Astrocyte (in vitro differentiated cells and primary cell): ENCODE results near the gene GFOD1. TPM values are rescaled to one million over a fixed set of nuclear protein-coding genes. Genes with fewer than 3 reads are reported as not detected.
"Not testable (repeated sequence)": the region's sequence is repeated elsewhere in the genome, so short reads cannot be mapped to it uniquely, and the experiment has no call there.

Experiments used
- DNase-seq: peaks from one replicate; pipeline ENCODE4 v3.0.0-alpha.2; 2010; ENCODE audit warnings: low read depth
- FAIRE-seq: peaks from 2 replicates; lab custom pipeline; 2011; peaks lifted over from hg19 to GRCh38; lab: Jason Lieb, UNC
- H2AFZ ChIP-seq: 2 replicates; pipeline ENCODE4 v1.6.0; 2012; ENCODE audit warnings: low read depth, low read length, inconsistent platforms
- H3K27ac ChIP-seq: 2 replicates; pipeline ENCODE4 v1.5.1; 2011; ENCODE audit warnings: low read depth, low read length, inconsistent platforms
- H3K27me3 ChIP-seq: 2 replicates; pipeline ENCODE4 v1.6.0; 2011; ENCODE audit warnings: low read length, inconsistent platforms; ENCODE audit not compliant: insufficient read depth
- H3K36me3 ChIP-seq: 2 replicates; pipeline ENCODE4 v1.5.1; 2011; ENCODE audit warnings: low read length, inconsistent platforms; ENCODE audit not compliant: insufficient read depth
- H3K4me1 ChIP-seq: 2 replicates; pipeline ENCODE4 v1.5.1; 2011; ENCODE audit warnings: low read length, inconsistent platforms; ENCODE audit not compliant: insufficient read depth
- H3K4me2 ChIP-seq: 2 replicates; pipeline ENCODE4 v1.6.0; 2012; ENCODE audit warnings: low read length, inconsistent platforms
- H3K4me3 ChIP-seq: 2 replicates; pipeline ENCODE4 v1.5.1; 2011; ENCODE audit warnings: low read depth, mild to moderate bottlenecking, low read length, inconsistent platforms; ENCODE audit not compliant: insufficient read depth
- H3K79me2 ChIP-seq: 2 replicates; pipeline ENCODE4 v1.6.0; 2012; ENCODE audit warnings: mild to moderate bottlenecking, low read length, inconsistent platforms; ENCODE audit not compliant: insufficient read depth
- H3K9ac ChIP-seq: 2 replicates; pipeline ENCODE4 v1.6.0; 2012; ENCODE audit warnings: mild to moderate bottlenecking, low read length, inconsistent platforms
- H3K9me3 ChIP-seq: 2 replicates; pipeline ENCODE4 v1.5.1; 2012; ENCODE audit warnings: low read depth, mild to moderate bottlenecking, low read length, inconsistent platforms; ENCODE audit not compliant: insufficient read depth
- H4K20me1 ChIP-seq: 2 replicates; pipeline ENCODE4 v1.6.0; 2012; ENCODE audit warnings: low read length, inconsistent platforms; ENCODE audit not compliant: insufficient read depth
- H3K27ac Mint-ChIP-seq: one replicate; pipeline ENCODE4 v1.8.0; 2021; ENCODE audit warnings: mild to moderate bottlenecking, mixed read lengths; ENCODE audit not compliant: unreplicated experiment
- H3K27me3 Mint-ChIP-seq: one replicate; pipeline ENCODE4 v1.8.0; 2021; ENCODE audit warnings: low read depth, mixed read lengths; ENCODE audit not compliant: unreplicated experiment
- H3K36me3 Mint-ChIP-seq: one replicate; pipeline ENCODE4 v1.8.0; 2021; ENCODE audit warnings: low read depth, mixed read lengths; ENCODE audit not compliant: unreplicated experiment
- H3K4me1 Mint-ChIP-seq: one replicate; pipeline ENCODE4 v1.8.0; 2021; ENCODE audit warnings: low read depth, mixed read lengths; ENCODE audit not compliant: unreplicated experiment
- H3K4me3 Mint-ChIP-seq: one replicate; pipeline ENCODE4 v1.8.0; 2021; ENCODE audit warnings: mild to moderate bottlenecking, moderate library complexity, mixed read lengths; ENCODE audit not compliant: unreplicated experiment
- H3K9me3 Mint-ChIP-seq: one replicate; pipeline ENCODE4 v1.8.0; 2021; ENCODE audit warnings: mild to moderate bottlenecking, mixed read lengths; ENCODE audit not compliant: unreplicated experiment
- EZH2 ChIP-seq: IDR thresholded peaks from 2 replicates; pipeline ENCODE4 v1.6.1; 2012; ENCODE audit warnings: mild to moderate bottlenecking, low read length, inconsistent platforms; ENCODE audit not compliant: insufficient read depth
- total RNA-seq: library from RNA; stranded (reverse); gene quantifications from 2 replicates; pipeline ENCODE4 v1.2.1, GENCODE V29; 2021
- TF ChIP-seq, protein P1 (sequence below): IDR thresholded peaks from 2 replicates; pipeline ENCODE4 v1.5.1; 2011; ENCODE audit warnings: low read depth, mild to moderate bottlenecking, inconsistent platforms, low read length, moderate library complexity; ENCODE audit not compliant: insufficient read depth

GFOD1 gene
- total RNA-seq, 1 donor from 2014 or later = 10.8 TPM

GRCh38 chr6:13434777-13435176 lies 52.6 kb downstream of the GFOD1 start:
- TF ChIP-seq EZH2 = no peak
- TF ChIP-seq, protein P1, sequence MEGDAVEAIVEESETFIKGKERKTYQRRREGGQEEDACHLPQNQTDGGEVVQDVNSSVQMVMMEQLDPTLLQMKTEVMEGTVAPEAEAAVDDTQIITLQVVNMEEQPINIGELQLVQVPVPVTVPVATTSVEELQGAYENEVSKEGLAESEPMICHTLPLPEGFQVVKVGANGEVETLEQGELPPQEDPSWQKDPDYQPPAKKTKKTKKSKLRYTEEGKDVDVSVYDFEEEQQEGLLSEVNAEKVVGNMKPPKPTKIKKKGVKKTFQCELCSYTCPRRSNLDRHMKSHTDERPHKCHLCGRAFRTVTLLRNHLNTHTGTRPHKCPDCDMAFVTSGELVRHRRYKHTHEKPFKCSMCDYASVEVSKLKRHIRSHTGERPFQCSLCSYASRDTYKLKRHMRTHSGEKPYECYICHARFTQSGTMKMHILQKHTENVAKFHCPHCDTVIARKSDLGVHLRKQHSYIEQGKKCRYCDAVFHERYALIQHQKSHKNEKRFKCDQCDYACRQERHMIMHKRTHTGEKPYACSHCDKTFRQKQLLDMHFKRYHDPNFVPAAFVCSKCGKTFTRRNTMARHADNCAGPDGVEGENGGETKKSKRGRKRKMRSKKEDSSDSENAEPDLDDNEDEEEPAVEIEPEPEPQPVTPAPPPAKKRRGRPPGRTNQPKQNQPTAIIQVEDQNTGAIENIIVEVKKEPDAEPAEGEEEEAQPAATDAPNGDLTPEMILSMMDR = no peak
- peaks cover 2% of the 10 kb centered on the region for H3K79me2 ChIP-seq
- no peak overlapping the region for H3K9ac ChIP-seq
- Mint-ChIP-seq H3K27me3 (no peaks in the 10 kb centered on the region), H3K4me3 (no peak overlapping the region), H3K27ac (no peak overlapping the region), H3K9me3 (no peaks in the 10 kb centered on the region), H3K4me1 (peaks cover 9% of the 10 kb centered on the region), H3K36me3 (no peaks in the 10 kb centered on the region)
- peaks cover 3% of the 10 kb centered on the region for H4K20me1 ChIP-seq
- H3K4me3 ChIP-seq = no peak overlapping the region
- H3K36me3 ChIP-seq = no peaks in the 10 kb centered on the region
- H2AFZ ChIP-seq = no peak overlapping the region
- no peaks in the 10 kb centered on the region for H3K9me3 ChIP-seq
- H3K27ac ChIP-seq = no peak overlapping the region
- peaks cover 5% of the 10 kb centered on the region for H3K4me1 ChIP-seq
- DNase-seq (no peak), FAIRE-seq (no peak)
- no peaks in the 10 kb centered on the region for H3K27me3 ChIP-seq
- no peak overlapping the region for H3K4me2 ChIP-seq

DNA sequence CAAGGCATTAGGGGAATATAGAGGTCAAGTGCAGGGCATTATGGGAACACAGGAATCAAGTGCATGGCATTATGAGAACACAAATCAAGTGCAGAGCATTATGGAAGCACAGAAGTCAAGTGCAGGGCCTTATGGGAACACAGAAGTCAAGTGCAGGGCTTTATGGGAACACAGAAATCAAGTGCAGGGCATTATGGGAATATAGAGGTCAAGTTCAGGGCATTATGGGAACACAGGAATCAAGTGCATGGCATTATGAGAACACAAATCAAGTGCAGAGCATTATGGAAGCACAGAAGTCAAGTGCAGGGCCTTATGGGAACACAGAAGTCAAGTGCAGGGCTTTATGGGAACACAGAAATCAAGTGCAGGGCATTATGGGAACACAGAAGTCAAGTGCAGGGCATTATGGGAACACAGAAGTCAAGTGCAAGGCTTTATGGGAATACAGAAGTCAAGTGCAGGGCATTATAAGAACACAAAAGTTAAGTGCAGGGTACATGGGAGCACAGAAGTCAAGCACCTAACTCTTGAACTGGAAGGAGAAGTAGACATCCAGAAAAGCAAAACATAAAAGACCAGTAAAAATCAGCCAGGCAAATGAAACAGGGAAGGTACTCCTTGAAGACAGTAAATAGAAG lies 53.1 kb downstream of the GFOD1 start:
- H3K27me3 Mint-ChIP-seq, H2AFZ ChIP-seq, H3K36me3 ChIP-seq, H3K4me1 ChIP-seq, H3K4me3 Mint-ChIP-seq, H3K27ac Mint-ChIP-seq, H4K20me1 ChIP-seq, H3K36me3 Mint-ChIP-seq, H3K4me1 Mint-ChIP-seq, H3K4me2 ChIP-seq, H3K9ac ChIP-seq, H3K27me3 ChIP-seq, DNase-seq, H3K4me3 ChIP-seq, H3K27ac ChIP-seq, H3K9me3 ChIP-seq, H3K9me3 Mint-ChIP-seq, H3K79me2 ChIP-seq: not testable (repeated sequence)
- FAIRE-seq = peak; percentile 56

GRCh38 chr6:13433709-13434121 lies 53.7 kb downstream of the GFOD1 start:
- no peaks in the 10 kb centered on the region for H3K9me3 ChIP-seq
- H3K79me2 ChIP-seq = peaks cover 9% of the 10 kb centered on the region
- no peak overlapping the region for H3K4me2 ChIP-seq
- H3K4me1 ChIP-seq = peaks cover 5% of the 10 kb centered on the region
- no peak overlapping the region for H3K4me3 ChIP-seq
- no peak for TF ChIP-seq EZH2
- H3K36me3 Mint-ChIP-seq = no peaks in the 10 kb centered on the region
- FAIRE-seq (no peak), DNase-seq (no peak)
- H3K4me1 Mint-ChIP-seq = peaks cover 9% of the 10 kb centered on the region
- no peak overlapping the region for H3K27ac ChIP-seq
- H3K9ac ChIP-seq = no peak overlapping the region
- no peak overlapping the region for H3K4me3 Mint-ChIP-seq
- no peaks in the 10 kb centered on the region for H3K27me3 ChIP-seq
- no peaks in the 10 kb centered on the region for H3K9me3 Mint-ChIP-seq
- no peaks in the 10 kb centered on the region for H4K20me1 ChIP-seq
- H3K36me3 ChIP-seq = no peaks in the 10 kb centered on the region
- H3K27ac Mint-ChIP-seq = no peak overlapping the region
- H2AFZ ChIP-seq = no peak overlapping the region
- H3K27me3 Mint-ChIP-seq = no peaks in the 10 kb centered on the region
